Endothelial cell of umbilical vein (primary cell): ENCODE measurements around the gene MMD. TPM values are rescaled to one million over a fixed set of nuclear protein-coding genes. Genes with fewer than 3 reads are reported as not detected.

Experiments
- BruUV-seq: library from RNA; stranded (reverse); fragments of 400-500 nt; replicated peaks from 2 replicates; lab custom pipeline; 2021; lab: Mats Ljungman, UMichigan
- CTCF ChIA-PET: fragments of 300-600, 350-600 bp; sonication (Branson Sonifier 250); formaldehyde crosslinking; loops from one replicate; lab custom pipeline; 2021; ENCODE audit warnings: antibody characterized with exemption, inconsistent platforms; lab: Charles Lee
- POLR2A ChIA-PET: fragments of 300-600, 350-600 bp; sonication (Branson Sonifier 250); formaldehyde crosslinking; loops from one replicate; lab custom pipeline; 2021; ENCODE audit warnings: antibody characterized with exemption, inconsistent platforms; lab: Charles Lee
- DNase-seq: peaks from one replicate; pipeline ENCODE4 v3.0.0-alpha.2; 2011; ENCODE audit warnings: low read depth, low spot score
- FAIRE-seq: peaks from 2 replicates; lab custom pipeline; 2011; peaks lifted over from hg19 to GRCh38; lab: Jason Lieb, UNC
- H2AFZ ChIP-seq: 2 replicates; pipeline ENCODE4 v1.6.0; 2012; ENCODE audit warnings: low read depth, low read length, control low read depth, inconsistent platforms
- H3K27ac ChIP-seq: 2 replicates; pipeline ENCODE4 v1.5.1; 2011; ENCODE audit warnings: low read depth, mild to moderate bottlenecking, control low read depth, low read length, moderate library complexity; ENCODE audit not compliant: insufficient read depth
- H3K27me3 ChIP-seq, 2 experiments: 2 replicates each; pipeline versions ENCODE4 v1.6.0 to v1.6.1; 2011; ENCODE audit warnings: low read length in 2 of 2, mixed read lengths in 1 of 2; ENCODE audit not compliant: control insufficient read depth in 2 of 2, insufficient read depth in 2 of 2
- H3K36me3 ChIP-seq, 2 experiments: 2 replicates in 1 of 2; 3 replicates in 1 of 2; pipeline ENCODE4 v1.5.1; 2011; ENCODE audit warnings: low read length in 2 of 2, mild to moderate bottlenecking in 1 of 2, moderate library complexity in 1 of 2; ENCODE audit not compliant: control insufficient read depth in 2 of 2, insufficient read depth in 2 of 2; ENCODE audit errors: extremely low read depth in 1 of 2
- H3K4me1 ChIP-seq: 3 replicates; pipeline ENCODE4 v1.5.1; 2011; ENCODE audit warnings: mild to moderate bottlenecking, low read length; ENCODE audit not compliant: control insufficient read depth, insufficient read depth; ENCODE audit errors: extremely low read depth
- H3K4me2 ChIP-seq: 2 replicates; pipeline ENCODE4 v1.6.1; 2011; ENCODE audit warnings: low read length, control low read depth, mixed read lengths; ENCODE audit not compliant: insufficient read depth
- H3K4me3 ChIP-seq, 3 experiments: fragments of 200-600 bp in 1 of 3; sonication (generic), shearing (Covaris generic) in 1 of 3; replicated peaks in 1 of 3; 2 replicates each; pipeline ENCODE4 v1.5.1; 2011 to 2016; ENCODE audit warnings: control low read depth in 3 of 3, low read length in 3 of 3, mild to moderate bottlenecking in 2 of 3, inconsistent platforms in 1 of 3, low read depth in 1 of 3, moderate library complexity in 1 of 3; ENCODE audit not compliant: insufficient read depth in 1 of 3
- H3K79me2 ChIP-seq: 2 replicates; pipeline ENCODE4 v1.6.0; 2012; ENCODE audit warnings: low read length, inconsistent platforms; ENCODE audit not compliant: control insufficient read depth, insufficient read depth
- H3K9ac ChIP-seq: replicated peaks from 2 replicates; pipeline ENCODE3; 2011; ENCODE audit warnings: low read length, control low read depth; ENCODE audit not compliant: insufficient read depth; ENCODE audit errors: extremely low read depth
- H3K9me1 ChIP-seq: replicated peaks from 3 replicates; pipeline ENCODE4 v1.6.0; 2011; ENCODE audit warnings: mild to moderate bottlenecking, low read length; ENCODE audit not compliant: control insufficient read depth, insufficient read depth; ENCODE audit errors: extremely low read depth
- H3K9me3 ChIP-seq: replicated peaks from 2 replicates; pipeline ENCODE4 v1.5.1; 2012; ENCODE audit warnings: low read length, inconsistent platforms; ENCODE audit not compliant: control insufficient read depth, insufficient read depth
- H4K20me1 ChIP-seq: replicated peaks from 2 replicates; pipeline ENCODE3; 2011; ENCODE audit warnings: mild to moderate bottlenecking, low read length; ENCODE audit not compliant: control insufficient read depth, insufficient read depth; ENCODE audit errors: extremely low read depth
- CTCF ChIP-seq, 2 donors: IDR thresholded peaks; 1 replicate in 1 of 2; 2 replicates in 1 of 2; pipeline ENCODE4 v1.5.1; 2011; ENCODE audit warnings: low read length in 2 of 2, mild to moderate bottlenecking in 2 of 2, moderate library complexity in 2 of 2, control low read depth in 1 of 2, inconsistent platforms in 1 of 2, low read depth in 1 of 2; ENCODE audit not compliant: insufficient read depth in 1 of 2; ENCODE audit errors: extremely low read depth in 1 of 2
- EZH2 ChIP-seq: IDR thresholded peaks from 2 replicates; pipeline ENCODE4 v1.6.1; 2012; ENCODE audit warnings: borderline replicate concordance, low read depth, mild to moderate bottlenecking, moderate library complexity, low read length, inconsistent platforms; ENCODE audit not compliant: severe bottlenecking
- FOS ChIP-seq: IDR thresholded peaks from 2 replicates; pipeline ENCODE4 v1.6.1; 2011; ENCODE audit warnings: mild to moderate bottlenecking, low read length, moderate library complexity, borderline replicate concordance; ENCODE audit not compliant: insufficient read depth
- GATA2 ChIP-seq: IDR thresholded peaks from 2 replicates; pipeline ENCODE4 v1.7.0; 2011; ENCODE audit warnings: low read depth, mild to moderate bottlenecking, moderate library complexity, mixed read lengths, low read length; ENCODE audit not compliant: insufficient read length, insufficient read depth
- JUN ChIP-seq: IDR thresholded peaks from 2 replicates; pipeline ENCODE4 v1.6.1; 2011; ENCODE audit warnings: borderline replicate concordance, low read depth; ENCODE audit not compliant: insufficient read length, insufficient read depth
- MYC ChIP-seq: IDR thresholded peaks from one replicate; pipeline ENCODE4 v1.6.1; 2011; ENCODE audit warnings: mild to moderate bottlenecking, low read depth, low read length
- POLR2A ChIP-seq: IDR thresholded peaks from 2 replicates; pipeline ENCODE4 v1.6.1; 2012; ENCODE audit warnings: low read depth, mild to moderate bottlenecking, control low read depth, low read length
- POLR2AphosphoS5 ChIP-seq: IDR thresholded peaks from 2 replicates; pipeline ENCODE4 v1.6.1; 2012; ENCODE audit warnings: low read depth, mild to moderate bottlenecking, control low read depth, low read length, moderate library complexity; ENCODE audit not compliant: insufficient read depth
- dilution Hi-C: fragments of 300-500 bp; cut with MboI; formaldehyde crosslinking; loops from one replicate; pipeline ENCODE4 v1.15.0; 2019; ENCODE audit warnings: low sequenced_read_pairs; ENCODE audit not compliant: extremely low pct_ligation_motif_present
- intact Hi-C: fragments of 100-400 bp; cut with micrococcal nuclease; formaldehyde crosslinking; loops from one replicate; pipeline ENCODE4 v1.10.0; 2022
- polyA plus RNA-seq, 4 experiments: library from polyadenylated mRNA; depleted of rRNA in 3 of 4; stranded (reverse) in 3 of 4; unstranded in 1 of 4; fragments of >200 nt; gene quantifications; 2 replicates each; pipeline versions ENCODE4 v1.2.1 to v1.2.3, GENCODE V29; 2011 to 2012; ENCODE audit warnings: missing spikeins in 1 of 4
- total RNA-seq: library from RNA; stranded (reverse); gene quantifications from 2 replicates; pipeline ENCODE4 v1.2.3, GENCODE V29; 2021
- TF ChIP-seq, protein P1 (sequence below): IDR thresholded peaks from 2 replicates; pipeline ENCODE4 v1.6.1; 2011; ENCODE audit not compliant: insufficient read depth, insufficient read length

The MMD gene
- total and polyA plus RNA-seq, 2 donors (not counting 3 experiments of a cell fraction or from before 2014, with no cell fraction given) = 5.6 to 9.3 TPM

DNA sequence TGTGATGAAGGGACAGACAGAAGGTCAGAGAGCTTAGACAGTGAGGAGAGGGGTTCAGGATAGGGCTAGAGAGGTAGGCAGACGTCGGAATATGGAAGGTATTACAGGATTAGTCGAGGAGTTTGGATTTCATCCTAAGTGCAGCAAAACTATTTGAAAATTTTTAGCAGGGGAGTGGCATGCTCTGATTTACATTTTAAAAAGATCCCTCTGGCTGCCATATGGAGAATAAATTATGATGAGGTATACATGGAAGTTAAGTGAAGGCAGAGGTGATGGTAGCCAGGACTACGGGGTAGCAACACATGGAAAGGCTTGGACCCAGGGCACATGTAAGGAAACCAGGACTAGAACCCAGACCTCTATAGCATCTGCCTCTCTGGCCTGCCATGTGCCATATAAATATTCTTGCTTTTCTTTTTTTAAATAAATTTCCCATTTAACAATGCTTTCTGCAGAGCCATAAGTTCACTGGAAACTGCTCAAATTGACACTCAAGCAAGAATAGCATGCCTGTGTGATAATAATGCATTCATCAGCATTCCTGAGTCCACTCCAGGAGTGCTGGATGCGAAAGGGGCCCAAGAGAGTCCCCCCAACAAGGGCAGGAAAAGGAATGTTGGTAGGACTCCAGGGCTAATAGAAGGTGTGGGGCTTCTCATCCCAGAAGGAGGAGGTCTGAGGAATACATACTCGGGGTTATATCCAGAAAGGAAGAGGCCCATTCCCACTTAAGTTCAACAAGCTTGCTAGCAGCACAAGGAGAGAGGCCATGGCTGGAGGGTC, 78.6 kb downstream of the MMD start:
- no peak overlapping the region for H3K4me2 ChIP-seq
- POLR2A ChIA-PET = no interaction called here
- no peak overlapping the region for H3K9ac ChIP-seq
- no peaks in the 10 kb centered on the region for H3K36me3 ChIP-seq
- intact Hi-C loops = no loop called here
- H3K4me3 ChIP-seq = no peak overlapping the region
- no peak overlapping the region for H3K27ac ChIP-seq
- H2AFZ ChIP-seq = no peak overlapping the region
- H4K20me1 ChIP-seq = no peaks in the 10 kb centered on the region
- peaks cover 2 to 7% of the 10 kb centered on the region in 2 experiments for H3K27me3 ChIP-seq
- H3K9me1 ChIP-seq = no peaks in the 10 kb centered on the region
- DNase-seq (no peak), FAIRE-seq (no peak)
- no peaks in the 10 kb centered on the region for H3K4me1 ChIP-seq
- no peaks in the 10 kb centered on the region for H3K79me2 ChIP-seq
- CTCF ChIA-PET = interaction anchor here (0.8 to 1.0 kb wide), 2 partner anchors 11 to 20 kb away, joined by 3 read pairs; no protein-coding TSS in a partner anchor
- no TSS peak for BruUV-seq
- dilution Hi-C loops = no loop called here
- TF ChIP-seq CTCF (IDR thresholded peaks at IDR 0.05; ENCODE audit: extremely low read depth in 1 of 2, insufficient read depth in 1 of 2, low read depth in 1 of 2, low read length in 2 of 2) = no peak
- TF ChIP-seq GATA2 = no peak
- no peak for TF ChIP-seq POLR2AphosphoS5
- no peak for TF ChIP-seq MYC
- TF ChIP-seq, protein P1, sequence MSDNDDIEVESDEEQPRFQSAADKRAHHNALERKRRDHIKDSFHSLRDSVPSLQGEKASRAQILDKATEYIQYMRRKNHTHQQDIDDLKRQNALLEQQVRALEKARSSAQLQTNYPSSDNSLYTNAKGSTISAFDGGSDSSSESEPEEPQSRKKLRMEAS = no peak
- no peak for TF ChIP-seq POLR2A
- TF ChIP-seq EZH2 = no peak
- no peak for TF ChIP-seq JUN
- TF ChIP-seq FOS = no peak
- no peaks in the 10 kb centered on the region for H3K9me3 ChIP-seq

Other genes starting within 250 kb of the MMD start
- not detected in 2 replicates for gene HLF, start 156.9 kb downstream of the MMD start, total RNA-seq
- gene HLF, start 156.9 kb downstream of the MMD start, polyA plus RNA-seq = not detected in 2 replicates
- not detected in 2 replicates for gene SMIM36, start 89.6 kb upstream of the MMD start, total RNA-seq
- gene SMIM36, start 89.6 kb upstream of the MMD start, polyA plus RNA-seq = not detected in 2 replicates